OCI-LY1 (cell line): ENCODE results near the gene RAD23B.

ENCODE experiments used
- H2AFZ ChIP-seq: fragments of 200-600 bp; sonication (generic), shearing (Covaris generic); 2 replicates; pipeline ENCODE4 v1.6.0; 2014; ENCODE audit warnings: antibody characterized with exemption, mild to moderate bottlenecking, low read length
- H3F3A ChIP-seq: fragments of 200-600 bp; sonication (generic), shearing (Covaris generic); 2 replicates; pipeline ENCODE4 v1.6.0; 2014; ENCODE audit warnings: mild to moderate bottlenecking, antibody characterized with exemption, low read length, moderate library complexity; ENCODE audit not compliant: insufficient read depth
- H3K27ac ChIP-seq: fragments of 200-600 bp; sonication (generic); 2 replicates; pipeline ENCODE4 v1.5.1; 2014; ENCODE audit warnings: low read length, mixed run types, mild to moderate bottlenecking, low read depth; ENCODE audit not compliant: poor library complexity, severe bottlenecking
- H3K27me3 ChIP-seq: fragments of 200-600 bp; sonication (generic); 2 replicates; pipeline ENCODE4 v1.6.0; 2014; ENCODE audit warnings: antibody characterized with exemption, mild to moderate bottlenecking, low read length, moderate library complexity; ENCODE audit not compliant: insufficient read depth
- H3K36me3 ChIP-seq: fragments of 200-600 bp; sonication (generic); 2 replicates; pipeline ENCODE4 v1.6.1; 2014; ENCODE audit warnings: mild to moderate bottlenecking, antibody characterized with exemption, low read length, moderate library complexity, mixed read lengths; ENCODE audit not compliant: insufficient read depth
- H3K4me1 ChIP-seq: fragments of 200-600 bp; sonication (generic); 2 replicates; pipeline ENCODE4 v1.5.1; 2014; ENCODE audit warnings: mild to moderate bottlenecking, low read length, moderate library complexity; ENCODE audit not compliant: insufficient read depth, severe bottlenecking
- H3K4me2 ChIP-seq: fragments of 200-600 bp; sonication (generic), shearing (Covaris generic); 2 replicates; pipeline ENCODE4 v1.6.1; 2014; ENCODE audit warnings: low read length
- H3K4me3 ChIP-seq: fragments of 200-600 bp; sonication (generic); 2 replicates; pipeline ENCODE4 v1.5.1; 2014; ENCODE audit warnings: low read length, low read depth, mild to moderate bottlenecking, mixed read lengths; ENCODE audit not compliant: poor library complexity, severe bottlenecking
- H3K79me2 ChIP-seq: fragments of 200-600 bp; shearing (Covaris generic); 2 replicates; pipeline ENCODE4 v1.6.1; 2016; ENCODE audit warnings: mixed run types, low read length, mixed read lengths; ENCODE audit not compliant: insufficient read depth
- H3K9ac ChIP-seq: fragments of 200-600 bp; sonication (generic), shearing (Covaris generic); 2 replicates; pipeline ENCODE4 v1.6.1; 2014; ENCODE audit warnings: mild to moderate bottlenecking, low read length, mixed read lengths
- H3K9me2 ChIP-seq: fragments of 200-600 bp; sonication (generic), shearing (Covaris generic); 2 replicates; pipeline ENCODE4 v1.6.1; 2014; ENCODE audit warnings: low read depth, mild to moderate bottlenecking, low read length, mixed read lengths
- H3K9me3 ChIP-seq: fragments of 200-600 bp; shearing (Covaris generic); 2 replicates; pipeline ENCODE4 v1.6.1; 2014; ENCODE audit warnings: low read length, mixed read lengths
- H4K20me1 ChIP-seq: fragments of 200-600 bp; sonication (generic), shearing (Covaris generic); 2 replicates; pipeline ENCODE4 v1.6.0; 2016; ENCODE audit warnings: mild to moderate bottlenecking, low read length; ENCODE audit not compliant: insufficient read depth
- CTCF ChIP-seq: fragments of 200-600 bp; sonication (generic), shearing (Covaris generic); IDR thresholded peaks from 2 replicates; pipeline ENCODE4 v1.5.1; 2017; ENCODE audit warnings: mild to moderate bottlenecking, antibody characterized with exemption, low read length, moderate library complexity, mixed read lengths
- EZH2 ChIP-seq: fragments of 200-600 bp; sonication (generic), shearing (Covaris generic); IDR thresholded peaks from 2 replicates; pipeline ENCODE4 v1.8.0; 2017; ENCODE audit warnings: borderline replicate concordance, mixed run types, mild to moderate bottlenecking, antibody characterized with exemption, low read length, moderate library complexity, mixed read lengths

RAD23B gene

GRCh38 chr9:107350443-107350842 lies 67.4 kb downstream of the RAD23B start:
- no peaks in the 10 kb centered on the region for H3K9me3 ChIP-seq
- no peak overlapping the region for H3K9ac ChIP-seq
- H2AFZ ChIP-seq = no peak overlapping the region
- no peaks in the 10 kb centered on the region for H3K9me2 ChIP-seq
- no peak overlapping the region for H3K4me3 ChIP-seq
- no peaks in the 10 kb centered on the region for H4K20me1 ChIP-seq
- no peaks in the 10 kb centered on the region for H3K79me2 ChIP-seq
- H3F3A ChIP-seq = no peaks in the 10 kb centered on the region
- no peak overlapping the region for H3K4me2 ChIP-seq
- no peaks in the 10 kb centered on the region for H3K4me1 ChIP-seq
- TF ChIP-seq CTCF = no peak
- no peak for TF ChIP-seq EZH2
- no peak overlapping the region for H3K27ac ChIP-seq
- no peaks in the 10 kb centered on the region for H3K27me3 ChIP-seq
- H3K36me3 ChIP-seq = no peaks in the 10 kb centered on the region

- H3K79me2 ChIP-seq = no peaks in the 10 kb centered on the region
- H3K9ac ChIP-seq = no peak overlapping the region
- H2AFZ ChIP-seq = no peak overlapping the region
- H3F3A ChIP-seq = no peaks in the 10 kb centered on the region
- H3K27me3 ChIP-seq = no peaks in the 10 kb centered on the region
- H3K4me1 ChIP-seq = no peaks in the 10 kb centered on the region
- H3K4me3 ChIP-seq = no peak overlapping the region
- TF ChIP-seq CTCF = no peak
- no peak for TF ChIP-seq EZH2
- H4K20me1 ChIP-seq = no peaks in the 10 kb centered on the region
- no peak overlapping the region for H3K27ac ChIP-seq
- H3K9me2 ChIP-seq = no peaks in the 10 kb centered on the region
- H3K9me3 ChIP-seq = no peaks in the 10 kb centered on the region
- H3K36me3 ChIP-seq = no peaks in the 10 kb centered on the region
- H3K4me2 ChIP-seq = no peak overlapping the region
Measured at GRCh38 chr9:107351382-107352045, 68.4 kb downstream of the RAD23B start.

- Histone ChIP-seq H3K27ac (no peak overlapping the region), H3F3A (no peaks in the 10 kb centered on the region), H2AFZ (no peak overlapping the region), H3K9me2 (no peaks in the 10 kb centered on the region), H3K79me2 (no peaks in the 10 kb centered on the region), H3K4me1 (no peaks in the 10 kb centered on the region), H3K9ac (no peak overlapping the region), H3K4me2 (no peak overlapping the region), H3K4me3 (no peak overlapping the region), H3K9me3 (no peaks in the 10 kb centered on the region), H3K27me3 (no peaks in the 10 kb centered on the region), H3K36me3 (no peaks in the 10 kb centered on the region), H4K20me1 (no peaks in the 10 kb centered on the region)
- TF ChIP-seq EZH2 (no peak), CTCF (no peak)
Measured at GRCh38 chr9:107355394-107355793, 72.3 kb downstream of the RAD23B start.
